ENCODE data around the gene CLIP2.

- TF ChIP-seq CTCF (conservative IDR thresholded peaks at IDR 0.05; ENCODE audit: low read depth, low read length) (no peak), EZH2 (IDR thresholded peaks at IDR 0.05; ENCODE audit: low read length, unreplicated experiment) (no peak), EZH2phosphoT487 (IDR thresholded peaks at IDR 0.05; ENCODE audit: borderline replicate concordance, low read length) (no peak)
Observed at GRCh38 chr7:74267756-74268565, 21.2 kb upstream of the CLIP2 start.

All from PC-3 (cell line).